ENCODE data around the gene COL4A1.

COL4A1 gene

GRCh38 chr13:110310541-110311442 lies 3.8 kb upstream of the COL4A1 start:
- no peak for DNase-seq (ENCODE audit: extremely low read depth in 1 of 2, low read depth in 1 of 2)

- no peak for DNase-seq (ENCODE audit: extremely low read depth in 1 of 2, low read depth in 1 of 2)
Measured at GRCh38 chr13:110309661-110310524, 2.9 kb upstream of the COL4A1 start.

GRCh38 chr13:110308656-110309359 lies 1.9 kb upstream of the COL4A1 start:
- DNase-seq (ENCODE audit: extremely low read depth in 1 of 2, low read depth in 1 of 2), result no peak

GRCh38 chr13:110307767-110308655 lies 1.1 kb upstream of the COL4A1 start:
- DNase-seq (ENCODE audit: extremely low read depth in 1 of 2, low read depth in 1 of 2), result no peak

- no peak for DNase-seq (ENCODE audit: extremely low read depth in 1 of 2, low read depth in 1 of 2)
Measured at GRCh38 chr13:110306340-110306959, 507 bp downstream of the COL4A1 start.

- DNase-seq (ENCODE audit: extremely low read depth in 1 of 2, low read depth in 1 of 2), result no peak
Measured at GRCh38 chr13:110305949-110306339, 1.0 kb downstream of the COL4A1 start.

- no peak for DNase-seq (ENCODE audit: extremely low read depth in 1 of 2, low read depth in 1 of 2)
Measured at GRCh38 chr13:110305544-110305943, 1.4 kb downstream of the COL4A1 start.

- no peak for DNase-seq (ENCODE audit: extremely low read depth in 1 of 2, low read depth in 1 of 2)
Measured at GRCh38 chr13:110305001-110305400, 2.0 kb downstream of the COL4A1 start.

- DNase-seq (ENCODE audit: extremely low read depth in 1 of 2, low read depth in 1 of 2), result no peak
Measured at GRCh38 chr13:110304256-110304655, 2.7 kb downstream of the COL4A1 start.

- no peak for DNase-seq (ENCODE audit: extremely low read depth in 1 of 2, low read depth in 1 of 2)
Measured at GRCh38 chr13:110303644-110304043, 3.3 kb downstream of the COL4A1 start.

- no peak for DNase-seq (ENCODE audit: extremely low read depth in 1 of 2, low read depth in 1 of 2)
Measured at GRCh38 chr13:110302997-110303396, 4.0 kb downstream of the COL4A1 start.

GRCh38 chr13:110301606-110302553 lies 5.1 kb downstream of the COL4A1 start:
- DNase-seq (ENCODE audit: extremely low read depth in 1 of 2, low read depth in 1 of 2), result no peak

GRCh38 chr13:110301083-110301482 lies 5.9 kb downstream of the COL4A1 start:
- DNase-seq (ENCODE audit: extremely low read depth in 1 of 2, low read depth in 1 of 2), result no peak

- DNase-seq (ENCODE audit: extremely low read depth in 1 of 2, low read depth in 1 of 2), result no peak
Measured at GRCh38 chr13:110300090-110300815, 6.7 kb downstream of the COL4A1 start.

- no peak for DNase-seq (ENCODE audit: extremely low read depth in 1 of 2, low read depth in 1 of 2)
Measured at GRCh38 chr13:110299283-110299840, 7.6 kb downstream of the COL4A1 start.

GRCh38 chr13:110298505-110299282 lies 8.3 kb downstream of the COL4A1 start:
- no peak for DNase-seq (ENCODE audit: extremely low read depth in 1 of 2, low read depth in 1 of 2)

Data from activated CD8-positive, alpha-beta memory T cell treated with anti-CD3 and anti-CD28 coated beads for 1 hour (primary cell).